Measurements from ENCODE around the gene IAH1. TPM values are rescaled to one million over a fixed set of nuclear protein-coding genes. Genes with fewer than 3 reads are reported as not detected.
"Not testable (repeated sequence)": the region's sequence is repeated elsewhere in the genome, so short reads cannot be mapped to it uniquely, and the experiment has no call there.

IAH1 gene
- total RNA-seq, 1 donor: 51.7 TPM

DNA sequence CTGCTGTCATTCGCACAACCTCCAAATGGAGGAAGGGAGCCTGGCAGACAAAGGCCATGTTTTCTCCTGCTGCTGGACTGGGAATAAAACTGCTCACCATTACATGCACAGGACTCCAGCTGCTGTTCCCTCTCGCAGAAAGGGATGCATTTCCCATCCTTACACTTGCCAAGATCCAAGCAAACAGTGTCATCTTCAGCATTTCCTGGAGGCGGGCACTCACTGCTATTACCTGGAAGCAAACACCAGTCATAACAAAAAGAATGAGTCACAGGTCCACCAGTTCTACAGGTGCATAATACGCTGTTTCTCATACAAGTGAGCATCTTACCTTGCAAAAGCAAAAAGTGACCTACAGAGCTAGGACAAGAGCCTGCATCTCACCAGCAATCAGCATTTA is 22.7 kb downstream of the IAH1 start:
- no peak overlapping the region for H3K4me3 ChIP-seq (ENCODE audit: low read depth, low read length)
- no peak for DNase-seq (ENCODE audit: low read depth)
- TF ChIP-seq, protein P1, sequence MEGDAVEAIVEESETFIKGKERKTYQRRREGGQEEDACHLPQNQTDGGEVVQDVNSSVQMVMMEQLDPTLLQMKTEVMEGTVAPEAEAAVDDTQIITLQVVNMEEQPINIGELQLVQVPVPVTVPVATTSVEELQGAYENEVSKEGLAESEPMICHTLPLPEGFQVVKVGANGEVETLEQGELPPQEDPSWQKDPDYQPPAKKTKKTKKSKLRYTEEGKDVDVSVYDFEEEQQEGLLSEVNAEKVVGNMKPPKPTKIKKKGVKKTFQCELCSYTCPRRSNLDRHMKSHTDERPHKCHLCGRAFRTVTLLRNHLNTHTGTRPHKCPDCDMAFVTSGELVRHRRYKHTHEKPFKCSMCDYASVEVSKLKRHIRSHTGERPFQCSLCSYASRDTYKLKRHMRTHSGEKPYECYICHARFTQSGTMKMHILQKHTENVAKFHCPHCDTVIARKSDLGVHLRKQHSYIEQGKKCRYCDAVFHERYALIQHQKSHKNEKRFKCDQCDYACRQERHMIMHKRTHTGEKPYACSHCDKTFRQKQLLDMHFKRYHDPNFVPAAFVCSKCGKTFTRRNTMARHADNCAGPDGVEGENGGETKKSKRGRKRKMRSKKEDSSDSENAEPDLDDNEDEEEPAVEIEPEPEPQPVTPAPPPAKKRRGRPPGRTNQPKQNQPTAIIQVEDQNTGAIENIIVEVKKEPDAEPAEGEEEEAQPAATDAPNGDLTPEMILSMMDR (IDR thresholded peaks at IDR 0.05; ENCODE audit: insufficient read depth, low read length): no peak

GRCh38 chr2:9498210-9498609 is 23.9 kb downstream of the IAH1 start:
- TF ChIP-seq, protein P1 (IDR thresholded peaks at IDR 0.05; ENCODE audit: insufficient read depth, low read length): no peak
- peak; percentile 25 for DNase-seq (ENCODE audit: low read depth)
- H3K4me3 ChIP-seq (ENCODE audit: low read depth, low read length): no peak overlapping the region

GRCh38 chr2:9508931-9509330 is 34.6 kb downstream of the IAH1 start:
- DNase-seq (ENCODE audit: low read depth): no peak
- H3K4me3 ChIP-seq (ENCODE audit: low read depth, low read length): no peak overlapping the region
- TF ChIP-seq, protein P1 (IDR thresholded peaks at IDR 0.05; ENCODE audit: insufficient read depth, low read length): no peak

DNA sequence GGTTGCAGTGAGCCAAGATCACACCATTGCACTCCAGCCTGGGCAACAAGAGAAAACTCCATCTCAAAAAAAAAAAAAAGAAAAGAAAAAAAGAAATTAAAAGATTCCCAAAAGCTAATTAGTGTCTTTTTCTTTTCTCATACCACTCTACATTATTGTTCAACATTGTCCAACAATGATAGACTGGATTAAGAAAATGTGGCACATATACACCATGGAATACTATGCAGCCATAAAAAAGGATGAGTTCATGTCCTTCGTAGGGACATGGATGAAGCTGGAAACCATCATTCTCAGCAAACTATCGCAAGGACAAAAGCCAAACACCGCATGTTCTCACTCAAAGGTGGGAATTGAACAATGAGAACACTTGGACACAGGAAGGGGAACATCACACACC is 39.6 kb downstream of the IAH1 start:
- DNase-seq (ENCODE audit: low read depth); H3K4me3 ChIP-seq (ENCODE audit: low read depth, low read length): not testable (repeated sequence)

DNA sequence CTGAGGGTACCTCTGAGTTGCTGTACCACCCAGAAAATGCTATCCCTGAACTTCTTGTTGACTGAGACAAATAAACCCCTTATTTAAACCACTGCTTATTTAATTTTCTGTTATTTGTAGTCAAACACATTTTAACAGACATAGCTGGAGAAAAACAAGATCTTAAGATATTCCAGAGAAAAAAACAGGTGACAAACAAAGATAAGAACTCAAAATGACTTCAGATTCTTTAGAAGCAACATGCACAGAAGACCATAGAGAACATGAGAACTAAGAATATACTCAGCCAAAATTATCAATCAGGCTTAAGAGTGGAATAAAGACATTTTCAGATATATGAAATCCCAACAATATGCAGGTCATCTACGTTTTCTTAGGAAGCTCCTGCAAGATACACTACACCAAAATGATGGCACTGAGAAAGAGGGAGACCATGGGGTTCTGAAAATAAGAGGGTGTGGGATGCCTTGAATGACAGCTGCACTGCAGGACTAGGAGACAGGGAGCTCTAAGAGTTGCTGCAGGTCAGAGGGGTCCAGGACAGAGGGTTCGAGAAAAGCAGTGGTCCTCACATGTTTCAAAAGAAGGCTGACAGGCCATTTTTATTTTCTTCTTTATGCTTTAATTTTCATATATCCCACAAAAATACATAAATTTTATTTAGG is 42.9 kb downstream of the IAH1 start:
- H3K4me3 ChIP-seq (ENCODE audit: low read depth, low read length): no peak overlapping the region
- DNase-seq (ENCODE audit: low read depth): no peak
- TF ChIP-seq, protein P1 (IDR thresholded peaks at IDR 0.05; ENCODE audit: insufficient read depth, low read length): no peak

GRCh38 chr2:9518163-9518562 is 43.8 kb downstream of the IAH1 start:
- no peak overlapping the region for H3K4me3 ChIP-seq (ENCODE audit: low read depth, low read length)
- TF ChIP-seq, protein P1 (IDR thresholded peaks at IDR 0.05; ENCODE audit: insufficient read depth, low read length): no peak

DNA sequence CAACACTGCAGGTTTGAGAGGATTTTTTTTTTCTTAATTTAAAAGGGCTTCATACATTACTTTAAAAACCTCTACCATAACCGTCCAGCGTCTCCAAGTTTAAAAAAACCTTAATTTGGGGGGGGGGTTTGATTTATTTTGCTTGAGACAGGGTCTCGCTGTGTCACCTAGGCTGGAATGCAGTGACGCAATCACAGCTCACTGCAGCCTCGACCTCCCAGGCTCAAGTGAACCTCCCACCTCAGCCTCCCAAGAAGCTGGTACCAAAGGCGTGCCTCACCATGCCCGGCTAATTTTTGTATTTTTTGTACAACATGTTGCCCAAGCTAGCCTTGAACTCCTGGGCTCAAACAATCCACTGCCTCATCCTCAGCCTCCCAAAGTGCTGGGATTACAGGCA is 44.4 kb downstream of the IAH1 start:
- TF ChIP-seq, protein P1 (IDR thresholded peaks at IDR 0.05; ENCODE audit: insufficient read depth, low read length): no peak
- no peak for DNase-seq (ENCODE audit: low read depth)
- no peak overlapping the region for H3K4me3 ChIP-seq (ENCODE audit: low read depth, low read length)

More at GRCh38 chr2:9518163-9518562, 43.8 kb downstream of the IAH1 start:
- DNase-seq (ENCODE audit: low read depth): no peak
